Uterus (tissue), 4 donors: ENCODE data around the gene MAGOHB. TPM values are rescaled to one million over a fixed set of nuclear protein-coding genes. Genes with fewer than 3 reads are reported as not detected.

Experiments used
- DNase-seq, 2 donors: peaks; one replicate each; pipeline ENCODE4 v3.0.0-alpha.2; 2019 to 2020
- H3K27ac ChIP-seq, 2 donors: fragments of 200-600 bp; sonication (generic); 1 replicate in 1 of 2; 2 replicates in 1 of 2; pipeline ENCODE4 v1.5.1; 2016 to 2018
- H3K27me3 ChIP-seq, 2 donors: fragments of 200-600 bp; sonication (generic); one replicate each; pipeline ENCODE4 v1.5.1; 2018 to 2019; ENCODE audit warnings: control low read depth in 1 of 2
- H3K36me3 ChIP-seq, 2 donors: fragments of 200-600 bp; sonication (generic); one replicate each; pipeline ENCODE4 v1.5.1; 2019; ENCODE audit warnings: control low read depth in 1 of 2
- H3K4me1 ChIP-seq, 2 donors: fragments of 200-600 bp; sonication (generic); one replicate each; pipeline ENCODE4 v1.5.1; 2018 to 2019; ENCODE audit warnings: control low read depth in 1 of 2
- H3K4me3 ChIP-seq, 2 donors: fragments of 200-600 bp; sonication (generic); 1 replicate in 1 of 2; 2 replicates in 1 of 2; pipeline ENCODE4 v1.5.1; 2018 to 2019; ENCODE audit warnings: mild to moderate bottlenecking in 1 of 2
- H3K9me3 ChIP-seq, 2 donors: fragments of 200-600 bp; sonication (generic); one replicate each; pipeline ENCODE4 v1.5.1; 2019; ENCODE audit warnings: control low read depth in 1 of 2
- POLR2A ChIP-seq, 2 donors: fragments of 450-650 bp; IDR thresholded peaks; one replicate each; pipeline ENCODE4 v1.6.1; 2016; ENCODE audit warnings: antibody characterized with exemption in 2 of 2, mild to moderate bottlenecking in 1 of 2, moderate library complexity in 1 of 2
- intact Hi-C: fragments of 100-400 bp; cut with DNase I; formaldehyde crosslinking; loops from one replicate; pipeline ENCODE4 v1.15.1; 2023; ENCODE audit warnings: low total_unique reads
- total RNA-seq, 4 donors: library from RNA; depleted of rRNA in 3 of 4; stranded (reverse); fragments of >200 nt in 3 of 4; gene quantifications; one replicate each; pipeline versions ENCODE4 v1.1.0 to v1.2.4, GENCODE V29; 2014 to 2023
- TF ChIP-seq, protein P1 (sequence below), 4 experiments: fragments of 200-600 bp in 2 of 4; fragments of 450-650 bp in 2 of 4; sonication (generic) in 2 of 4; IDR thresholded peaks; one replicate each; pipeline ENCODE4 v1.5.1; 2016 to 2019; ENCODE audit warnings: antibody characterized with exemption in 4 of 4, mild to moderate bottlenecking in 2 of 4, moderate library complexity in 1 of 4
- donor health status: DM: yes; HTN: yes; CAD: no.

The MAGOHB gene
- total RNA-seq, 4 donors from 2014 or later: 21.0 to 55.3 (median 24.1) TPM

DNA sequence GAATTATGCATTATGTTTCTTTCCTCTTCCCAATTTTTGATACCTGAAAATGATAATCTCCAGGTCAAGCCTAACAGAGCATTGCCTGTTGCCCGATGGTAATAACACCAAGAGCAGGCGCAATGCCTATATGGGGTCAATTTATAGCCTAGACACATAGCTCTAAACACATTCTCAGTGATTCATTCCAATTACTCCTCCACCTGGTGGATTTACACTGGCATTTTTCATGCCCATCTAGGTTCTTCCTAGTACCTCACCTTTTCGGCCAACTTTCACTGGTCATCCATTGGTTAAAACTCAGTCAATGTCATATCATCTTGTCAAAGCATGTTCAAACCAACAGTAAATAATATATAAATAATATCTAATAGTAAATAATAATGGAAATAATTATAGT lies 54.6 kb downstream of the MAGOHB start:
- intact Hi-C loops: no loop called here
- no peaks in the 10 kb centered on the region for H3K36me3 ChIP-seq
- peaks cover 0 to 6% of the 10 kb centered on the region in 2 donors for H3K27me3 ChIP-seq
- H3K27ac ChIP-seq: no peak overlapping the region
- no peaks in the 10 kb centered on the region for H3K9me3 ChIP-seq
- no peaks in the 10 kb centered on the region for H3K4me1 ChIP-seq
- H3K4me3 ChIP-seq: no peak overlapping the region
- no peak for TF ChIP-seq POLR2A (IDR thresholded peaks at IDR 0.05)
- TF ChIP-seq, protein P1, sequence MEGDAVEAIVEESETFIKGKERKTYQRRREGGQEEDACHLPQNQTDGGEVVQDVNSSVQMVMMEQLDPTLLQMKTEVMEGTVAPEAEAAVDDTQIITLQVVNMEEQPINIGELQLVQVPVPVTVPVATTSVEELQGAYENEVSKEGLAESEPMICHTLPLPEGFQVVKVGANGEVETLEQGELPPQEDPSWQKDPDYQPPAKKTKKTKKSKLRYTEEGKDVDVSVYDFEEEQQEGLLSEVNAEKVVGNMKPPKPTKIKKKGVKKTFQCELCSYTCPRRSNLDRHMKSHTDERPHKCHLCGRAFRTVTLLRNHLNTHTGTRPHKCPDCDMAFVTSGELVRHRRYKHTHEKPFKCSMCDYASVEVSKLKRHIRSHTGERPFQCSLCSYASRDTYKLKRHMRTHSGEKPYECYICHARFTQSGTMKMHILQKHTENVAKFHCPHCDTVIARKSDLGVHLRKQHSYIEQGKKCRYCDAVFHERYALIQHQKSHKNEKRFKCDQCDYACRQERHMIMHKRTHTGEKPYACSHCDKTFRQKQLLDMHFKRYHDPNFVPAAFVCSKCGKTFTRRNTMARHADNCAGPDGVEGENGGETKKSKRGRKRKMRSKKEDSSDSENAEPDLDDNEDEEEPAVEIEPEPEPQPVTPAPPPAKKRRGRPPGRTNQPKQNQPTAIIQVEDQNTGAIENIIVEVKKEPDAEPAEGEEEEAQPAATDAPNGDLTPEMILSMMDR (IDR thresholded peaks at IDR 0.05): no peak
- DNase-seq: no peak

DNA sequence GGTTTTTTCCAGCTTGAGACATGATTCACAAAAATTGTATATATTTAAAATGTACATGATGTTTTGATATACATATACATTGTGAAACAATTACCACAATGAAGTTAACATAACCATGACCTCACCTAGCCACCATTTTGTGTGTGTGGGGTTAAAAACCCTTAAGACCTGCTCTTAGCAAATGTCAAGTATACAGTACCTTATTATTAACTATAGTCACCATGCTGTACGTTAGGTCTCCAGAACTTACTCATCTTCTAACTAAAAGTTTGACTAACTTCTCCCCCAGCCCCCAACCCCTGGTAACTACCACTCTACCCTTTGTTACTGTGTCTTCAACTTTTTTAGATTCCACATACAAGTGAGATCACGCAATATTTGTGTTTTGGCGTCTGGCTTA lies 55.1 kb downstream of the MAGOHB start:
- no peaks in the 10 kb centered on the region for H3K9me3 ChIP-seq
- H3K4me3 ChIP-seq: no peak overlapping the region
- TF ChIP-seq POLR2A (IDR thresholded peaks at IDR 0.05): no peak
- TF ChIP-seq, protein P1 (IDR thresholded peaks at IDR 0.05): no peak
- no peak for DNase-seq
- H3K27me3 ChIP-seq: peaks cover 0 to 6% of the 10 kb centered on the region in 2 donors
- no peaks in the 10 kb centered on the region for H3K36me3 ChIP-seq
- no peaks in the 10 kb centered on the region for H3K4me1 ChIP-seq
- intact Hi-C loops: no loop called here
- H3K27ac ChIP-seq: no peak overlapping the region

DNA sequence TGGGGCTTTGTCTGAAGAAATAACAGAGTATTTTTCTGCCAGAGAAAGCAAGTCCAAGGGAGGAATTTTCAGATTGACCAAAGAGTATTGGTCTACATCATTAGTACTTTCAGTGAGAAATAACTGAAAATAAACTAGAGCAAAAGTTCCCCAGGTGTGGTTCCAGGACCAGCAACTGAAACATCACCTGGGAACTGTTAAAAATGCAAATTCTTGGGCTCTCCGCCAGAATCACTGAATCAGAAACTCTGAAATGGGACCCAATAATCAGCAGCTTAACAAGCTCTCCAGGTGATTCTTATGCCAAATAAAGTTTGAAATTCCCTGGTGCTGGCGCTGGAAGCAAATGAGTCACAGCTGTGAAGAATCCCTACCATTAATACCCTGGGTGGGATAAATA lies 55.6 kb downstream of the MAGOHB start:
- H3K27ac ChIP-seq: no peak overlapping the region
- no peak for DNase-seq

DNA sequence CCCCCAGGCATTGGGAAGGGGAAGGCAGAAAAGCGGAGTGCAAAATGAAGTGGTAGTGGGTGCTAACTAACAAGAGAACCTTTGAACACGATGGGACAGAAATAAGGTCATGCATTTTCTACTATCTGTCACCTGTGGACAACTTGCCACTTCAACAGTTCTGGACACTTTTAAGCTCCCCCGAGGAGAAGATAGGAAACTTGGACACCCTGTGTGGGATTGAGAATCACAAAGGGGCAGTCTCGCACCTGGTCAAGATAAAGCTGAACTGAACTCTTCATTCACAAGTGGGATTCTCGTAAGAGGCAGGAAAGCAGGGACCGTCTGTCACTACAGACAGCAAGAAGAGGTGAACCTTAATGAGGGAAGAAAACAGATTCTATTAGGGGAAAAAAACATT lies 56.1 kb downstream of the MAGOHB start:
- Histone ChIP-seq H3K27me3 (peaks cover 0 to 6% of the 10 kb centered on the region in 2 donors), H3K9me3 (no peaks in the 10 kb centered on the region), H3K4me1 (no peaks in the 10 kb centered on the region), H3K4me3 (no peak overlapping the region), H3K36me3 (no peaks in the 10 kb centered on the region), H3K27ac (no peak overlapping the region)
- TF ChIP-seq, protein P1 (IDR thresholded peaks at IDR 0.05): no peak
- no peak for TF ChIP-seq POLR2A (IDR thresholded peaks at IDR 0.05)
- intact Hi-C loops: no loop called here
- DNase-seq: no peak

More for the DNA sequence above, 55.6 kb downstream of the MAGOHB start:
- Histone ChIP-seq H3K36me3 (no peaks in the 10 kb centered on the region), H3K4me1 (no peaks in the 10 kb centered on the region), H3K9me3 (no peaks in the 10 kb centered on the region), H3K27me3 (peaks cover 0 to 6% of the 10 kb centered on the region in 2 donors), H3K4me3 (no peak overlapping the region)
- TF ChIP-seq, protein P1 (IDR thresholded peaks at IDR 0.05): no peak
- TF ChIP-seq POLR2A (IDR thresholded peaks at IDR 0.05): no peak
- intact Hi-C loops: no loop called here

DNA sequence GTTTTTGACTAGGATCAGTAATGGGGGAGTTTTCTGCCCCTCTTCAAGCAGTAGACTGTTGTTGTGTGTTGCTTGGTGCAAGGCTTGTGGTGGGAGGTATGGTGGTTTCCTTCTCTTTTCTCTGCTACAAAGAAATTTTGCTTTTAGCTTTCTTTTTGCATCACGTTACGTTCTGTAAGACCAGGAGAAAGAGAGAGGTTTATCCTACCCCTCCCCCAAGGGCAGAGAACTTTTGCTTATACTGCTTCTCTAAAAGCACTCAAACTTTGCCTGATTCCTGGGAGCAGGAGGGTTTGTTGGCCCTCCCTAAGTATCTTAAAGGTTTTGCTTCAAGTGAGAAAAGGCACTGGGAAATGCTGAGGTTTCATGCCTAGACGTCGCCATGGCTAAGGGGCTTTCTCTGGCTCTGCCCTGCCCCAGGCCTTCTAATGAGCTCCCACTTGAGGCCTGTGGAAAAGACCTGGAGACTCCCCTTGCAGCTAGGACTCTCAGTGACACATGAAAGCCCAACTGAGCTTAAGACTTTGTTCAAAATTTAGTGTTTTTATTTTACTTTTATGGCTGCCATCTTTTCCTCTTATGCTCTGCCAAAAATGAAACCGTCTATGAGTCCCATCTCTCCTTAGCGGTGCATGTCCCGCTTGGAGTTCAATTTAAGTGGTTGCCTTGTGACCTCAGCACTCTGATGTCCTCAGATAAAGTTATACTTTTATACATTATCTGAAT lies 58.5 kb downstream of the MAGOHB start:
- no peaks in the 10 kb centered on the region for H3K4me1 ChIP-seq
- intact Hi-C loops: loop anchor here (5.0 kb wide), 1 partner anchor 223 kb away; no protein-coding TSS in a partner anchor
- DNase-seq: no peak
- H3K4me3 ChIP-seq: no peak overlapping the region
- TF ChIP-seq, protein P1 (IDR thresholded peaks at IDR 0.05): no peak
- no peak for TF ChIP-seq POLR2A (IDR thresholded peaks at IDR 0.05)
- peaks cover 0 to 6% of the 10 kb centered on the region in 2 donors for H3K27me3 ChIP-seq
- H3K9me3 ChIP-seq: no peaks in the 10 kb centered on the region
- no peak overlapping the region for H3K27ac ChIP-seq
- no peaks in the 10 kb centered on the region for H3K36me3 ChIP-seq
